Measurements from ENCODE around the gene ZNF454.

ZNF454 gene

GRCh38 chr5:178993236-178993765 lies 52.3 kb downstream of the ZNF454 start:
- DNase-seq (ENCODE audit: low read depth in 3 of 3): no peak

- DNase-seq (ENCODE audit: low read depth in 3 of 3): no peak
These were observed 53.1 kb downstream of the ZNF454 start for GRCh38 chr5:178993955-178994579.

- DNase-seq (ENCODE audit: low read depth in 3 of 3): no peak
These were observed 53.8 kb downstream of the ZNF454 start, which contains the start of gene GRM6 for GRCh38 chr5:178994580-178995340. Gene GRM6, minus strand, starts transcription at chr5:178995320. Its CDS starts 376 bp downstream, at chr5:178994944.

DNA sequence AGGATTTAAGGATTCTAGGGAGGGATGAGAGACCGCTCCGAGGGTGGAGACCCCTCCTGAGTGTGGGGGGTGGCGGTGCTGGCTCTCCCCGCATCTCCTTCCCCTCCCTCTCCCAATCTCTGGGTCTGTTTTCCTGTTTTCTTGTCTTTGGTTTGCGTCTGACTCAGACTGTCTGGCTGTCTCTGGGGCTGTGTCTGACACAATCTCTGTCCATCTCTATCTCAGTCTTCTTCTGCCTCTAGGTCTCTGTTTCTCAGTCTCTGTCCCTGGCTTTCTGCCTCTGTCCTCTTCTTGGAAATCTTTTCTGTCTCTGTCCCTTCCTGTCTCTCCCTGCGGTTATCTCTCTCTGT lies 54.3 kb downstream of the ZNF454 start:
- DNase-seq (ENCODE audit: low read depth in 3 of 3): no peak

DNA sequence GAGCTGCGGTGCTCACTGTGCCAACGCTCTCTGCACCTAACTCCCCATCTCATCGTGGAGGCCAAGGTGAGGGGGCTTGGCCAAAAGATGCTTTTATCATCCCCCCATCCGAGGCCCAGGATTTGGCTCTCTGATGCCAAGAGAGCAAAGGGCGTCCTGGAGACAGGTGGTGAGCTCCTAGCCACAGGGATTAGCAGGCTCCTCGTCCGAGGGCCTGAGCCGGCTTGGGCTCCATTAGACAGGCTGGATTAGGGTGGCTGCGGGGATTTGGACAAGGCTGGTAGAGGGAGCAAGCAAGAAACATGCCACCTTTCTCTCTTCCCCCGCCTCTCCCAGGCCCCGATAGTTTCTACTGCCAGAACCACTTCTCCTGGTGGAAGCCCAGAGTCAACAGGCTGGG lies 55.2 kb downstream of the ZNF454 start:
- DNase-seq (ENCODE audit: low read depth in 3 of 3): no peak

GRCh38 chr5:178997191-178997590 lies 56.2 kb downstream of the ZNF454 start:
- no peak for DNase-seq (ENCODE audit: low read depth in 3 of 3)

DNA sequence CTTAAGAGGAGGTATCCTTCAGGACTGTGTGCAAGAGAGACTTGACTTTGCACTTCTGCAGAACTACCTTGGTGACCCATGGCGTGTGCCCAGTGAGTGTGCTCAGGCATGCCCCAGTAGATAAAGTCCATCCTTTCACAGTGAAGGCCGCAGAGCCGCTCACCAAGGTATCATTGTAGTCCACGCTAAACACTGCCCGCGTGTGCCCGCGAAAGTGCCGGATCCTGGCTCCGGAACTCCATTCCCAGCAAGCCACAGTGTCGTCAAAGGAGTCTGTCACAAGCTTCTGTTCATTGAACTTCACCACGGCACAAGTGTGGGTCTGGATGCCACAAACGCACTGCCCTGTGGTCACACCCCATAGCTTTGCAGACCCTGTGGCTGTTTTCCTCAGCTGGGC lies 57.4 kb downstream of the ZNF454 start:
- no peak for DNase-seq (ENCODE audit: low read depth in 3 of 3)

- DNase-seq (ENCODE audit: low read depth in 3 of 3): no peak
These were observed 65.6 kb downstream of the ZNF454 start for GRCh38 chr5:179006564-179006963.

GRCh38 chr5:179008667-179009066 lies 67.7 kb downstream of the ZNF454 start:
- no peak for DNase-seq (ENCODE audit: low read depth in 3 of 3)
